Measurements from ENCODE around the gene MCF2L.

The MCF2L gene

DNA sequence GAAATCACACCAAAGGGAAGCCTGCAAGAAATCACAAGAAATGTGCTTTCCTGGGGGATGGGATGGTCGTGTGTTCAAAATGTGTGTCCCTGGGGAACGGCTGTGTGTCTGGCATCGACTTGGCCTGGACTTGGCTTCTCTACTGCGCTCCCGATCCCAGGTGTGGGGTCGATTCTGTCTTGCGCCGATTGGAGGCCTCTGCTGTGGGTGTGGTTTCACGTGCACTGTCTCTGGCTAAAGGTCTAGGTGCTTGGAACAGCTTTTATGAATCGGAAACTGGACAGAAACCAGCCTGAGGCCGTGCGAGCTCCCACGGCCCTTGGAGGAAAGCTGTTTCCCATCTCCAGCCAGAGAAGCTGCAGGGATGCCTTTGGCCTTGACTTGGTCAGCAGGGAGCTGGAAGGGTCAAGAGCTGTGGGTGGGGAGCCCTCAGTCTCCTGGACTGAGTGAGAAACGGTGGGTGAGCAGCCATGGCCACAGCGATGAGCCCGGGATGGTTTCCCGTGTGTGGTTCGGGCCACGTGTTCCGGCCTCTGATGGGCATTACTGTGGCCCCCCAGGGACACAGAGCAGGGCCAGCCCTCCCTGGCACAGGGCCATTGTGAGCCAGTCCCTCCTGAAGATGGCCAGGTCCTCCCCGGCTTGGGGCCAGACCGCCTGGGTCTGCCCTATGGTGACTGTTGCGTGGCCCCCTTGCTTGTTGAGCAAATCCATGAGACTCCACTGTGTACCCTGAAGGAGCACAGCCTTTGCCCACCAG, 29.7 kb downstream of the MCF2L start:
- DNase-seq, result no peak

DNA sequence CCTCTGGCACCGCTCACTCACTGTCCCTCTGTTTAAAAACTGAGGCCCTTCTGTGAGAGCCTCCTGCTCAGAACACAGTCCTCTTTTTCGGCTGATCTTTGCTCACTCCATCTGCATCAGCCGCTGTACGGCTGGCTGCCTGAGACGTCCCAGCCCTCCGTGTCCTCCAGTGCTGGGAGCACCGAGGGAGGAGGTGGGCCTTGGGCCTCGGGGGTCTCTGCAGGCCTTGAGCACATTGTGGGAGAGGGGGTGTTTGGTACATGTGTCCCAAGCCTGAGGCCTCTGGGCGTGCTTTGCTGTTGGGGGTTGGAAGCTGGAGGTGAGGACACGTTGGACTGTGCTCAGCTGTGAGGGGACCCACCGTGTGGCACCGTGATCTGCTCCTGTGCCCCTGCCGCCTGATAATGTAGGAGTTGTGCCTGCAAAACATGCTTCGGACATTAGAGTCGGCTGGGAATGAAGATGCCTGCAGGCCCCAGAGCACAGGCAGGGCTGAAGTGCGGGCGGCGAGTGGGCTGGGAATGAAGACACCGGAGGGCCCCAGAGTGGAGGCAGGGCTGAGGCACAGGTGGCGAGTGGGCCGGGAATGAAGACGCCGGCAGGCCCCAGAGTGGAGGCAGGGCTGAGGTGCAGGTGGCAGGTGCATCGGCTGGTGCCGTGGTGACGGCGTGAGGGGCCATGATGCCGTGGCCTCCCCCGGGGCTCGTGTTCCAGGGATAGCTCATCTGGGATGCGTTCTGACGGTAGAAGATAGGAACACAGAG, 30.6 kb downstream of the MCF2L start:
- DNase-seq, result no peak

DNA sequence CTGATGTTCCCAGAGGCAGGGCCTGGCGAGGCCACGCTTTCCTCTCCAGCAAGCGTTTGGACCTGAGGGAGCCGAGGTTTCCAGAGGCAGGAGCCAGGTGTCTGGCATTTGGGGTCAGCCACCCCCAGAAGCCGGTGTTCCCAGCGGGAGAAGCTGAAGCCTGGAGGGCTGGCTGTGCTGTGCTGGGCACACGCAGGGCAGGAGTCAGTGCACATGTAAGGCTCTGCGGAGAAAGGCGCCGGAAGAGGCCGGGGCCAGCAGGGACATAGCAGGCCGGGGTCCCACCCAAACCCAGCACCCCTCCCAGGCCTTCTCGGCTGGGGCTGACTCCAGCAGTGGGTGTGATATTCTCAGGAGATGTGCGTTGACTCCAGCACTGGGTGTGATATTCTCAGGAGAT, 31.6 kb downstream of the MCF2L start:
- DNase-seq, result no peak

DNA sequence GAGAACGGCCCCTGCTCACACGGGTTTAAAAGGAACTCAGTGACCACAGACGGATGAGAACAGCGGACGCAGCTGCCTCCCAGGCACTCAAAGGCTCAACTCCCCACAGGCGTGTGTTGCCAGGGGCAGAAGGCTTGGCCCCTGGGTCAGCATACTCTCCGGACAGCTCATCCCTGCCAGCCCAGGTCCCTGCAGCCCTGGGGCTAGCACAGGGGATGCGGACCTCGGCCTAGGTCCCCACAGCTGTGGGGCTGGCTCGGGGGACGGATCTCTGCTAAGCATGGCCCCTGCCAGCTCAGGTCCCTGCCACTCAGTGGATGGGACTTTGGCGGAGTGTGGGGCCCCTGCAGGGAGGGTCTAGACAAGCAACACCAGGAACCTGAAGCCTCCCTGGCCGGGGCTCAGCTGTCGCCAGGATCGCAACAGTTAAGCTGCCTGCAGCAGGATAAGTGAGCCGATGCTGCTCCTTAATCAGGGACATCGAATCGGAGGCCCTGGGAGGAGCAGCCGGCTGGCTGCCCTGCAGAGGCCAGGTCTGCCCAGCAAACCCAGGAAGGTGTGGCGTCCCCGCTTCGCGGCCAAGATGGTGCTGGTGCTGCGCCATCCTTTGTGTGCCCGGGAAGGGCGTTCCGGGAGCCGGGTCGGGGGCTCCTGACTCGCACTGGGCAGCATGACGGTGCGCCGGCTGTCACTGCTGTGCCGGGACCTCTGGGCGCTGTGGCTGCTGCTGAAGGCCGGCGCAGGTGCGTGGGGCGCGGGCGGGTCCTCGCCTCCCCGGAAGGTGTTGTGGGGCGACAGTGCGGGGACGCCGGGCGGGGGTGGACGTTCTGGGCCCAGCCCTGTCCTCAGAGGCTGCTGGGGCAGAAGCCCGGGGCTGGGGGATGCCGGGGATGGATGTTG, 32.5 kb downstream of the MCF2L start:
- DNase-seq, result peak; percentile 87

GRCh38 chr13:113002206-113002912, 33.3 kb downstream of the MCF2L start:
- peak; percentile 68 for DNase-seq

- no peak for DNase-seq
Measured at GRCh38 chr13:113002913-113003290, 33.9 kb downstream of the MCF2L start.

DNA sequence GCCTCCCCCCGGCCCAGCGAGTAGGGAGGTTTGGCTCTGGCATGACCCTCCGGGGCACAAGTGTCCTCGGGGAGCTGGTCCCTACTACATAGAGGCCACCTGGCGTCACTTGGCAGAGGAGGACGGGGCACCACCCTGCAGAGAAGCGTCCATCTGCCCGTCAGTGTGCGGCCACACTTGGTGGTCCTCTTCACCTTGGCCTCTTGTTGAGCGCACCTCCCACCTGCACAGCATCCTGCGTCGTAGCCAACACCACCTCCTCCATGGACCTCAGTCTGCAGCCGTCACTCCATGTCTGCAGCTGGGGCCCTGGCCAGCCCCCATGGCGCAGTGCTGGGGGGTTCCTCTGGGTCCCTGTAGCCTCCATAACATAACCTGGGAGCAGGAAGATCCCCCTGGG, 35.1 kb downstream of the MCF2L start:
- no peak for DNase-seq

DNA sequence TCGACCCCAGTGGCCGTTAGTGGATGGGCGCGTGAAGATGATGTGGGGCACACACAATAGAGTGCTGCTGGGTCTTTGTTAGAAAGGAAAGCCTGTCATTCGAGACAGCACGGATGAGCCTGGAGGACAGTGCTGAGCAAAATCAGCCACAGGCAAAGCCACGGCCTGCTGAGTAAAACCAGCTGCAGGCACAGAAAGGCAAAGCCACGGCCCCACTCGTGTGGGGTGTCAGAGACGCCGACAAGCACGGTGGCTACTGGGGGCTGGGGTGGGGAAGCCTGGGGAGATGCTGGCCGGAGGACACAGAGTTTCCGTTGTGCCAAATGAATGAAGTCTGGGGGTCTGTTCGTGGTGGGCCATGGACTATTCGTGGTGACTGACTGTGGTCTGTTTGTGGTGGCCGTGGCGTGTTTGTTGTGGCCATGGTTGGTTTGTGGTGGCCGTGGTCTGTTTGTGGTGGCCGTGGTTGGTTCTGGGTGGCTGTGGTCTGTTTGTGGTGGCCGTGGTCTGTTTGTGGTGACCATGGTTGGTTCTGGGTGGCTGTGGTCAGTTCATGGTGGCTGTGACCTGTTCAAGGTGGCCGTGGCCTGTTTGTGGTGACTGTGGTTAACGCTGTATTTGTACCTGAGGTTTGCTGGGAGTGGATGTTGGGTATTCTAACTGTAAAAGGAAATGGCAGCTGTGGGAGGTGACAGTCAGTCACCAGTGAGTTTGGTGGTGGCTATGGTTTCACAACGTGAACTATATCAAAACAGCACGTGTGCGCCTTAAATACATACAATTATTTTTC, 36.3 kb downstream of the MCF2L start:
- DNase-seq, result no peak

GRCh38 chr13:113005997-113006396, 37.0 kb downstream of the MCF2L start:
- no peak for DNase-seq

- DNase-seq, result no peak
Measured at GRCh38 chr13:113006660-113007059, 37.6 kb downstream of the MCF2L start.

DNA sequence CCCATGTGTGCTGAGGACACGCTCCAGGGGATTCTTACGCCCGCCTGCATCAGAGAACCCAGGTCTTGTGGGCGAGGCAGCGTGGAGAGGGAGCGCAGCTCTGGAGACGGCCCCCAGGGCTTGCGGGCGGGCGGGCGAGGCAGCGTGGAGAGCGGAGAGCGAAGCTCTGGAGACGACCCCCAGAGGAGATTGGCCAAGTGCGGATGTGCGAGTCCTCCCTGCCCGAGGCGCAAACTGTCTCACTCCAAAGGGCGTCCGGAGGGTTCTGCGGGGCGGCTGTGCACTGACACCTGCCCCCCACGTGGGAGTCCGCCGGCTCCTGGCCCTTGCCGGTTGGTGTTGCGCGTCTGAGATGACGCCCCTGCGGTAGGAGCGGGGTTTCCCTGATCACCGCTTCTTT, 39.8 kb downstream of the MCF2L start:
- DNase-seq, result no peak

DNA sequence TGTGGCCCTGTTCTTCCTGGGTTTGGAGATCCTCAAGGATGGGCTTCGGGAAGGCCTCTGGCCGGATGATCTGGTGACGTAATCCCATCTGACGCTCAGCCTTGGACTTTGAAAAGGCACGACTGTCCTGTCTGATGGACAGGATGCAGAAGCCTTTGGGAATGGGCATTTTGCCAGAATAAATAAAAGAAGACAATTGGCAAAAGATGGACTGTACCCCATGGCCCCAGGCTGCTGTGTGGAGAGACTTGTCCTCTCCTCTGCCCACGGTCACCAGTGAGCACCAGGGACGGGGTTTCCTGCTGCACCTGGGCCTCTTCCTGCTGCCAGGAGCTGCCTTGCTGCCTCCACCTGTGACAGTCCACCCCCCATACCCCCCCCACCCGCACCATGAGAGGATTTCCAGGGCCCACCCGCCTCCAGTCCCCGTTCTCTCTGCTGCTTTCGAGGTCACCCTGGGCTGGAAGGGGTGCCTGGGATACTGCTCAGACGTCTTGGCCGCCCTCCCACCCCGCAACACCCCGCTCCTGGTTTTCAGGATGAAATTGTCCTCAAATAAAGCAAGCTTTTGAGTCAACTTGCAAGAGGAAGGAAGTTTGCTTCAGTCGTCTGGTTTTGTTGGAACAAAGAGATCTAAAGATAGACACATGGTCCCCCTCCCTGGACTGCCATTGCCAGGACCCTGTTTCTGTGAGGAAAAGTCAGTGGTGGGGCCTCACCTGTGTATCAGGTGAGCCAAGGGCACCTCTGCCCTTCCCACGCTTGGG, 40.9 kb downstream of the MCF2L start:
- DNase-seq, result no peak

GRCh38 chr13:113010510-113010865, 41.5 kb downstream of the MCF2L start:
- DNase-seq, result no peak

- no peak for DNase-seq
Measured at GRCh38 chr13:113013303-113013702, 44.3 kb downstream of the MCF2L start.

- no peak for DNase-seq
Measured at GRCh38 chr13:113013878-113014751, 45.1 kb downstream of the MCF2L start.

DNA sequence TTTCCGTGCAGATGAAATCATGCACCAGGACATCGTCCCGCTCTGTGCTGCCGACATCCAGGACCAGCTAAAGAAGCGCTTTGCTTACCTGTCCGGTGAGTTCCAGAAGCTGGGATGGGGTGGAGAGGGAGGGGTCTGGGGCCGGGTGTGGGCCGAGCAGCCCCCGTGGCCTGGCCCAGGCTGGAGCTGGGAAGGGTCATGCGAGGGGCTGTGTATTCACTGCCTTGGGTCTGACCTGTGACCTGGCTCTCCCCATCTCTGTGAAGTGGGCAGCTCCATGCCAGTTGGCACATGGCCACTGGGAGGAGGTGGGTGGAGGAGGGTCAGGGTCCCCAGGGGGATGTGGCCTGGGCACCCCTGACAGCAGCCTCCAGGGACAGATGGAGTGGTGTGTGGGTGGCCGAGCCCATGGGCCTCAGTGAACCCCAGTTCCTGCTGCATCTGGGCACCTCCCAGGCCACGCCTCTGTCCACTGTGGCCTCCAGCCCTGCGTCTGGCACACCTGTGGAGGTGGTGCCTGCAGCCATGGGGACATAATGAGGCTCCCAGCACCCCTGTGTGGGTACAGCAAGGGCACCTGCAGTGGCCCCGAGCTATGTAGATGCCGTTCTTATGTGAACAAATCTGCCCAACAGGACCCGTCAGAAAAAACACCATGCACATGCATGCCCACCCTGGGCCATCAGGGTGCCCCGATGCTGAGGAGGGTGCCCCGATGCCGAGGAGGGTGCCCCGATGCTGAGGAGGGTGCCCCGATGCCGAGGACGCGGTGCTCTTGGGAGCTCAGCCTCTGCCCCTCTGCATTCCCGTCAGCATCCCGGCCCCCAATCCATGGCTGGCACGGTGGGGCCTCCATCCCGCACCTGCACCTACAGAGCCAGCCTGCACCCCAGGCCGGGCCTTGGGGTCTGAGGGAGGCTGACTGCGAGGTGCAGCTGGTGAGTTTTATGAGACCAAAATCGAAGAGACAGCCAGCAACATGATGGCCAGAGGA, 46.0 kb downstream of the MCF2L start:
- DNase-seq, result no peak

DNA sequence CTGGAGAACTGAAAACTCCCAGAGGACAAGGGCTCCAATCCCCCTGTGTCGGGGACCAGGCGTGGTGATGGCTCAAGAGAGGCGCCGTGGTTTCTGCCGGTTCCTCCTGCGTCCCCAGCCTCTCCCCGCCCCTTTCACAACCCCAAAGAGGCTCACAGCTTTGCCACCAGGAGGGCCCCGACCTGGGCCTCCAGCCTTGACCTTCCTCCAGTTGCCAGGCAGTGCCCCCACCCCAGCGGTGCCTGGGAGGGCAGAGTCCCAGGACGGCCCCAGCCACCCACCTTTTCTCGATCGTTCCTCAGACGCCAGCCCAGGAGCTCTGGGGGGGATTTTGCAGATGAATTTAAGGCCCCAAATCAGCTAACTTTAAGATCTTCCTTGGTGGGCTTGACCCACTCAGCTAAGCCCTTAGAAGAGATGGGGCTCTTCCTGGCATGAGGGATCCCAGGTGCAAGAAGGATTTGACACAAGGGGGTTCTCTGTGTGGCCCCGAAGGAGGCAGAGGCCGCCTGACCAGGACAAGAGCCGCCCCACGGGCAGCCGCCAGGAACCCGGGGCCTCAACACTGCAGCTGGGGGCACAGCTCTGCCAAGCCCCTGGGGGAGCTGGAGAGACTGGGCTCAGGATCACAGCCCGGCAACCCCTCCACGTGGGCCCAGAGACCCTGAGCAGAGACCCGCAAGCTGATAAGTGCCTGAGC, 47.0 kb downstream of the MCF2L start:
- no peak for DNase-seq
